ENCODE measurements around the gene HLA-DMA. TPM values are rescaled to one million over a fixed set of nuclear protein-coding genes. Genes with fewer than 3 reads are reported as not detected.

HLA-DMA gene
- total and polyA plus RNA-seq, 9 of the 15 experiments (the other 6 are each of a cell fraction or from before 2014, with no cell fraction given): 0.13 to 0.83 (median 0.51) TPM

GRCh38 chr6:32953775-32954174 lies 878 bp upstream of the HLA-DMA start:
- H3K9me1 ChIP-seq (ENCODE audit: control insufficient read depth, insufficient read depth, low read length): no peaks in the 10 kb centered on the region
- no peak overlapping the region for H3K4me3 ChIP-seq
- 7% methylated on average over 4 of the region's 4 CpGs for WGBS (ENCODE audit: insufficient coverage, low coverage, missing lambda C conversion rate)
- no peaks in the 10 kb centered on the region for H3K36me3 ChIP-seq (ENCODE audit: control insufficient read depth, insufficient read depth, low read length)
- in situ Hi-C loops (cut with MboI) (loop anchor here (25.0 kb wide), 1 partner anchor 1416 kb away; the partner anchor contains the start of genes ATP6V1G2, DDX39B, MCCD1 and NFKBIL1), intact Hi-C loops (cut with micrococcal nuclease) (no loop called here)
- peaks cover 2 to 23% of the 10 kb centered on the region in 2 experiments; a peak in 3 of 5 replicates for H3K27me3 ChIP-seq (ENCODE audit: control insufficient read depth in 2 of 2, insufficient read depth in 2 of 2, low read length in 2 of 2)
- H3K79me2 ChIP-seq (ENCODE audit: control insufficient read depth, insufficient read depth, low read length): no peaks in the 10 kb centered on the region
- ATAC-seq (no peak), DNase-seq (ENCODE audit: extremely low read depth in 1 of 4, low spot score in 3 of 4) (no peak), FAIRE-seq (no peak)
- no TSS peak for BruUV-seq (replicated peaks)
- no peak overlapping the region for H3K9ac ChIP-seq (ENCODE audit: insufficient read depth in 1 of 2, low read depth in 2 of 2, low read length in 2 of 2)
- no peaks in the 10 kb centered on the region for H3K9me3 ChIP-seq (replicated peaks; ENCODE audit: control insufficient read depth, insufficient read depth, low read depth, low read length)
- no peak overlapping the region for H2AFZ ChIP-seq (ENCODE audit: low read depth, low read length)
- no peak overlapping the region for H3K4me2 ChIP-seq (ENCODE audit: insufficient read depth, low read length)
- TF ChIP-seq NFATC3 (IDR thresholded peaks at IDR 0.05): no peak
- TF ChIP-seq PRDM10 (IDR thresholded peaks at IDR 0.05; ENCODE audit: partially characterized antibody): no peak
- TF ChIP-seq, protein P1, sequence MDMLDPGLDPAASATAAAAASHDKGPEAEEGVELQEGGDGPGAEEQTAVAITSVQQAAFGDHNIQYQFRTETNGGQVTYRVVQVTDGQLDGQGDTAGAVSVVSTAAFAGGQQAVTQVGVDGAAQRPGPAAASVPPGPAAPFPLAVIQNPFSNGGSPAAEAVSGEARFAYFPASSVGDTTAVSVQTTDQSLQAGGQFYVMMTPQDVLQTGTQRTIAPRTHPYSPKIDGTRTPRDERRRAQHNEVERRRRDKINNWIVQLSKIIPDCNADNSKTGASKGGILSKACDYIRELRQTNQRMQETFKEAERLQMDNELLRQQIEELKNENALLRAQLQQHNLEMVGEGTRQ (CRISPR knock-in tag; IDR thresholded peaks at IDR 0.05): peak; percentile 74
- TF ChIP-seq WHSC1 (IDR thresholded peaks at IDR 0.05; ENCODE audit: low read length): no peak
- ChIA-PET POLR2A (interaction anchor here (0.6 to 13.5 kb wide), 10 partner anchors 10 to 1106 kb away, joined by 3 to 309 read pairs (median 4); partner anchors contain the start of genes BRD2 and TAP1), CTCF (ENCODE audit: low intra/inter-chr PET ratio) (no interaction called here)
- no peaks in the 10 kb centered on the region for H4K20me1 ChIP-seq (replicated peaks; ENCODE audit: control insufficient read depth, insufficient read depth, low read length)
- no peak overlapping the region for H3K27ac ChIP-seq (ENCODE audit: extremely low read depth, low read depth, low read length)
- no peaks in the 10 kb centered on the region; a peak in 1 of 5 replicates for H3K4me1 ChIP-seq (replicated peaks in 1 of 2; ENCODE audit: control insufficient read depth in 2 of 2, insufficient read depth in 2 of 2, low read length in 2 of 2)

Measured in K562 (cell line).